Endodermal cell (in vitro differentiated cells): ENCODE results near the gene PACSIN2. TPM values are rescaled to one million over a fixed set of nuclear protein-coding genes. Genes with fewer than 3 reads are reported as not detected.
A peak's percentile ranks its signal among the peaks of the same experiment; 100 is the strongest.

Experiments used
- DNase-seq: peaks from one replicate; pipeline ENCODE4 v3.0.0-alpha.2; 2017
- H3K27ac ChIP-seq: 2 replicates; pipeline ENCODE4 v1.5.1; 2013; ENCODE audit warnings: mild to moderate bottlenecking, low read depth, low read length, moderate library complexity
- H3K27me3 ChIP-seq: 2 replicates; pipeline ENCODE4 v1.6.1; 2013; ENCODE audit warnings: mild to moderate bottlenecking, low read length, moderate library complexity; ENCODE audit not compliant: insufficient read depth, control insufficient read depth, poor library complexity, severe bottlenecking
- H3K36me3 ChIP-seq: 2 replicates; pipeline ENCODE4 v1.7.0; 2013; ENCODE audit warnings: mild to moderate bottlenecking, low read length, moderate library complexity; ENCODE audit not compliant: control insufficient read depth, insufficient read depth
- H3K4me1 ChIP-seq: one replicate; pipeline ENCODE4 v1.7.0; 2013; ENCODE audit warnings: low read length; ENCODE audit not compliant: control insufficient read depth, insufficient read depth
- H3K4me3 ChIP-seq: 2 replicates; pipeline ENCODE4 v1.5.1; 2013; ENCODE audit warnings: mild to moderate bottlenecking, low read length, moderate library complexity
- H3K9ac ChIP-seq: 2 replicates; pipeline ENCODE4 v1.6.1; 2013; ENCODE audit warnings: mild to moderate bottlenecking, low read length, moderate library complexity; ENCODE audit not compliant: poor library complexity, severe bottlenecking; ENCODE audit errors: extremely low read depth
- H3K9me3 ChIP-seq: 2 replicates; pipeline ENCODE4 v1.6.1; 2013; ENCODE audit warnings: mild to moderate bottlenecking, low read length, moderate library complexity; ENCODE audit not compliant: control insufficient read depth
- H3K27ac Mint-ChIP-seq: 2 replicates; pipeline ENCODE4 v1.8.0; 2020; ENCODE audit warnings: mixed read lengths
- H3K27me3 Mint-ChIP-seq: 2 replicates; pipeline ENCODE4 v1.8.0; 2021; ENCODE audit warnings: mild to moderate bottlenecking, mixed read lengths; ENCODE audit not compliant: insufficient read depth
- H3K36me3 Mint-ChIP-seq: 2 replicates; pipeline ENCODE4 v1.8.0; 2020; ENCODE audit warnings: low read depth, mixed read lengths
- H3K4me1 Mint-ChIP-seq: 2 replicates; pipeline ENCODE4 v1.8.0; 2020; ENCODE audit warnings: mixed read lengths
- H3K4me3 Mint-ChIP-seq: 2 replicates; pipeline ENCODE4 v1.8.0; 2020; ENCODE audit warnings: mild to moderate bottlenecking, moderate library complexity, mixed read lengths
- H3K9me3 Mint-ChIP-seq: 2 replicates; pipeline ENCODE4 v1.8.0; 2020; ENCODE audit warnings: mild to moderate bottlenecking, mixed read lengths
- CTCF ChIP-seq: fragments of 200-600 bp; sonication (generic); conservative IDR thresholded peaks from 2 replicates; pipeline ENCODE4 v1.5.0; 2021; ENCODE audit warnings: antibody characterized with exemption, mild to moderate bottlenecking
- WGBS, 2 experiments: methylation state at CpG; one replicate each; pipeline versions ENCODE4 v1.1.5 to v1.1.7; 2013; ENCODE audit warnings: missing lambda C conversion rate in 2 of 2, mixed read lengths in 1 of 2; ENCODE audit not compliant: insufficient coverage in 1 of 2, insufficient read length in 1 of 2; 5-methylcytosine and 5-hydroxymethylcytosine counted together
- total RNA-seq, 2 donors: library from RNA; stranded (reverse); fragmentation: NEBNext Ultra II Directional in 1 of 2; extraction: Animal tissue kit (Norgen Biotek cat#: 25700) in 1 of 2; gene quantifications; 2 replicates in 1 of 2; 3 replicates in 1 of 2; pipeline ENCODE4 v1.2.1, GENCODE V29; 2021

Gene PACSIN2
- total RNA-seq, 2 donors from 2014 or later, result 60.7 to 61.4 TPM

DNA sequence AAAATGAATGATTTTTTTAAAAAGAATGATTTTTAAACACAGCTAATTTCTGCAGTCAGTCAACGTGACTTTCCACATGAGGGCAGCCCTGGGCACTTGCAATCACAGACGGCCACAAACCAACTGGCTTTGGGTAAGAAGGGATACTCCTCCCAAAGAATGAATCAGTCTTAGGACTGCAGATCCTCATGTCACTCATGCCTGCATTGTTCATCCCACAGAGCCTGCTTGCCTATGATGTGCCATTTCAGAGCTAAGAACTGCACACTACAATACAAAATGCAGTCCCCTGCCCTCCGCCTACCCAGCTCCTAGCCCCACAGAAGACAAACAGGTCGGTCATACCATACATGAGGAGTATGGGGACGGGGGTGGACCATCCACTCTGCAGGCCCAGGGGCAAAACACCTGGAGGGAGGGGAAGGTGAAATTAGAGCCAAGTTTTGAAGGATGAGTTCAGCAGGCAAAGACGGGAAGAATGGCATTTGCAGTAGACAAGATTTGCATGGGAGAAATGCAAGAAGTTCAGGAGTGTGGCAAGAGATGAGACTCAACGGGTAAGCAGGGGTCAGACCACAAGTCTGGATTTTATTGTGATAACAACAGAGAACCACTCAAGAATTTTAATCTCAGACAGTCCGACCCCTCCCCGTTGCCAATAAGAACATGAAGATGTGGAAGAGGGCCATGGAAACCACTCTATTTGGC lies 24.7 kb downstream of the PACSIN2 start:
- Histone ChIP-seq H3K4me1 (peaks cover 4% of the 10 kb centered on the region), H3K27ac (no peak overlapping the region), H3K9ac (no peak overlapping the region), H3K27me3 (no peaks in the 10 kb centered on the region), H3K4me3 (no peak overlapping the region), H3K9me3 (no peaks in the 10 kb centered on the region), H3K36me3 (peaks cover 28% of the 10 kb centered on the region)
- H3K36me3 Mint-ChIP-seq, result peaks cover 19% of the 10 kb centered on the region
- no peaks in the 10 kb centered on the region for H3K9me3 Mint-ChIP-seq
- H3K4me1 Mint-ChIP-seq, result peaks cover 36% of the 10 kb centered on the region
- DNase-seq, result peak; percentile 71
- TF ChIP-seq CTCF, result peak; percentile 67
- H3K4me3 Mint-ChIP-seq, result no peak overlapping the region
- H3K27me3 Mint-ChIP-seq, result no peaks in the 10 kb centered on the region
- H3K27ac Mint-ChIP-seq, result no peak overlapping the region
- WGBS, 2 experiments, result 80 to 81% methylated on average over 5 to 9 of the region's 9 CpGs

GRCh38 chr22:42986115-42986514 lies 28.8 kb downstream of the PACSIN2 start:
- no peak overlapping the region for H3K27ac ChIP-seq
- H3K4me1 ChIP-seq, result peaks cover 4% of the 10 kb centered on the region
- peaks cover 13% of the 10 kb centered on the region for H3K36me3 ChIP-seq
- H3K27me3 ChIP-seq, result no peaks in the 10 kb centered on the region
- Mint-ChIP-seq H3K36me3 (peaks cover 3% of the 10 kb centered on the region), H3K27me3 (no peaks in the 10 kb centered on the region), H3K4me1 (peaks cover 41% of the 10 kb centered on the region), H3K9me3 (no peaks in the 10 kb centered on the region), H3K4me3 (no peak overlapping the region), H3K27ac (peak overlapping the region; percentile 84)
- WGBS, 2 experiments, result 79 to 90% methylated on average over 6 to 13 of the region's 13 CpGs
- H3K4me3 ChIP-seq, result no peak overlapping the region
- no peak for DNase-seq
- no peaks in the 10 kb centered on the region for H3K9me3 ChIP-seq
- no peak for TF ChIP-seq CTCF
- H3K9ac ChIP-seq, result no peak overlapping the region

GRCh38 chr22:42985531-42985905 lies 29.4 kb downstream of the PACSIN2 start:
- Mint-ChIP-seq H3K4me3 (no peak overlapping the region), H3K36me3 (peaks cover 3% of the 10 kb centered on the region), H3K27me3 (no peaks in the 10 kb centered on the region), H3K27ac (peak overlapping the region; percentile 81), H3K4me1 (peaks cover 41% of the 10 kb centered on the region), H3K9me3 (no peaks in the 10 kb centered on the region)
- DNase-seq, result no peak
- Histone ChIP-seq H3K27me3 (no peaks in the 10 kb centered on the region), H3K9me3 (no peaks in the 10 kb centered on the region), H3K36me3 (peaks cover 13% of the 10 kb centered on the region), H3K9ac (no peak overlapping the region), H3K27ac (no peak overlapping the region), H3K4me3 (no peak overlapping the region), H3K4me1 (peaks cover 4% of the 10 kb centered on the region)
- no peak for TF ChIP-seq CTCF
- 79% methylated on average over 3 of the region's 3 CpGs; no CpG with 5 or more reads in 1 of the 2 experiments for WGBS, 2 experiments
